ENCODE results near the gene HSPA1L. TPM values are rescaled to one million over a fixed set of nuclear protein-coding genes. Genes with fewer than 3 reads are reported as not detected.

Gene HSPA1L
- total RNA-seq, 1 donor from 2014 or later: 2.0 TPM

GRCh38 chr6:31764198-31764597 is 50.9 kb downstream of the HSPA1L start:
- no peak for DNase-seq (ENCODE audit: low read depth)

GRCh38 chr6:31763619-31763940 is 51.5 kb downstream of the HSPA1L start:
- DNase-seq (ENCODE audit: low read depth): peak; percentile 45

- DNase-seq (ENCODE audit: low read depth): no peak
Measured at GRCh38 chr6:31762878-31763618, 52.0 kb downstream of the HSPA1L start.

GRCh38 chr6:31762356-31762755 is 52.7 kb downstream of the HSPA1L start, which contains the start of gene SAPCD1:
SAPCD1 (plus strand) TSS chr6:31762656; CDS start chr6:31763055, 399 bp downstream.
- no peak for DNase-seq (ENCODE audit: low read depth)

- no peak for DNase-seq (ENCODE audit: low read depth)
Measured at GRCh38 chr6:31761343-31761742, 53.7 kb downstream of the HSPA1L start.

- DNase-seq (ENCODE audit: low read depth): no peak
Measured at GRCh38 chr6:31760790-31761189, 54.3 kb downstream of the HSPA1L start.

Other genes starting within 250 kb of the HSPA1L start
- gene LTA, start 243.0 kb downstream of the HSPA1L start, total RNA-seq: not detected in 2 replicates
- 2.4 and 7.8 TPM in 2 replicates for gene TNF, start 239.7 kb downstream of the HSPA1L start, total RNA-seq
- gene LTB, start 232.9 kb downstream of the HSPA1L start, total RNA-seq: 7.0 and 35.1 TPM in 2 replicates
- not detected in 2 replicates for gene LST1, start 229.0 kb downstream of the HSPA1L start, total RNA-seq
- gene NCR3, start 222.3 kb downstream of the HSPA1L start, total RNA-seq: not detected in 2 replicates
- not detected in 2 replicates for gene AIF1, start 200.0 kb downstream of the HSPA1L start, total RNA-seq
- gene PRRC2A, start 194.6 kb downstream of the HSPA1L start, total RNA-seq: 13.9 and 90.6 TPM in 2 replicates
- gene BAG6, start 162.6 kb downstream of the HSPA1L start, total RNA-seq: 130 and 241 TPM in 2 replicates
- gene APOM, start 159.4 kb downstream of the HSPA1L start, total RNA-seq: 0.69 and 0.80 TPM in 2 replicates
- gene C6orf47, start 154.5 kb downstream of the HSPA1L start, total RNA-seq: 28.6 and 32.0 TPM in 2 replicates
- gene GPANK1, start 150.3 kb downstream of the HSPA1L start, total RNA-seq: 9.1 and 16.0 TPM in 2 replicates
- 116 and 121 TPM in 2 replicates for gene CSNK2B, start 149.2 kb downstream of the HSPA1L start, total RNA-seq
- gene LY6G5B, start 145.3 kb downstream of the HSPA1L start, total RNA-seq: 2.6 TPM in 1 of 2 replicates, not detected in the other
- gene LY6G5C, start 134.2 kb downstream of the HSPA1L start, total RNA-seq: 0.40 TPM in 1 of 2 replicates, not detected in the other
- 54.7 and 56.6 TPM in 2 replicates for gene ABHD16A, start 112.0 kb downstream of the HSPA1L start, total RNA-seq
- not detected in 2 replicates for gene LY6G6F, start 108.4 kb downstream of the HSPA1L start, total RNA-seq
- gene LY6G6D, start 99.9 kb downstream of the HSPA1L start, total RNA-seq: not detected in 2 replicates
- not detected in 2 replicates for gene LY6G6C, start 93.5 kb downstream of the HSPA1L start, total RNA-seq
- not detected in 2 replicates for gene MPIG6B, start 91.9 kb downstream of the HSPA1L start, total RNA-seq
- gene DDAH2, start 86.0 kb downstream of the HSPA1L start, total RNA-seq: 101 and 121 TPM in 2 replicates
- 345 and 2,008 TPM in 2 replicates for gene CLIC1, start 78.8 kb downstream of the HSPA1L start, total RNA-seq
- 4.4 and 6.6 TPM in 2 replicates for gene MSH5, start 75.3 kb downstream of the HSPA1L start, total RNA-seq
- gene SAPCD1, start 52.6 kb downstream of the HSPA1L start, total RNA-seq: 0.50 and 0.69 TPM in 2 replicates
- gene VWA7, start 38.0 kb downstream of the HSPA1L start, total RNA-seq: 2.6 and 8.5 TPM in 2 replicates
- gene VARS1, start 19.5 kb downstream of the HSPA1L start, total RNA-seq: 67.4 and 103 TPM in 2 replicates
- gene LSM2, start 8.3 kb downstream of the HSPA1L start, total RNA-seq: 16.6 and 46.9 TPM in 2 replicates
- gene HSPA1A, start 260 bp upstream of the HSPA1L start, total RNA-seq: 178 and 296 TPM in 2 replicates
- 197 and 264 TPM in 2 replicates for gene HSPA1B, start 12.5 kb upstream of the HSPA1L start, total RNA-seq
- gene NEU1, start 47.5 kb upstream of the HSPA1L start, total RNA-seq: 104 and 112 TPM in 2 replicates
- gene SLC44A4, start 63.7 kb upstream of the HSPA1L start, total RNA-seq: 1.1 and 26.6 TPM in 2 replicates
- gene EHMT2, start 82.4 kb upstream of the HSPA1L start, total RNA-seq: 37.7 and 72.3 TPM in 2 replicates
- gene ZBTB12, start 86.8 kb upstream of the HSPA1L start, total RNA-seq: 0.69 and 5.9 TPM in 2 replicates
- 1.7 TPM in 1 of 2 replicates, not detected in the other for gene C2, start 112.4 kb upstream of the HSPA1L start, total RNA-seq
- 24.3 and 32.7 TPM in 2 replicates for gene CFB, start 130.8 kb upstream of the HSPA1L start, total RNA-seq
- gene NELFE, start 143.7 kb upstream of the HSPA1L start, total RNA-seq: 92.3 and 146 TPM in 2 replicates
- 46.5 and 47.3 TPM in 2 replicates for gene SKIC2, start 143.9 kb upstream of the HSPA1L start, total RNA-seq
- gene DXO, start 156.9 kb upstream of the HSPA1L start, total RNA-seq: 10.6 and 16.9 TPM in 2 replicates
- 1.6 and 42.4 TPM in 2 replicates for gene C4A, start 166.8 kb upstream of the HSPA1L start, total RNA-seq
- gene C4B, start 199.5 kb upstream of the HSPA1L start, total RNA-seq: 0.35 and 32.2 TPM in 2 replicates
- 0.20 TPM in 1 of 2 replicates, not detected in the other for gene CYP21A2, start 223.1 kb upstream of the HSPA1L start, total RNA-seq